Tibial artery (tissue), 4 donors: Measurements from ENCODE around the gene C1orf35.
A peak's percentile ranks its signal among the peaks of the same experiment; 100 is the strongest.
"Not testable (repeated sequence)": the region's sequence is repeated elsewhere in the genome, so short reads cannot be mapped to it uniquely, and the experiment has no call there.

Source experiments
- DNase-seq, 2 donors: peaks; one replicate each; pipeline ENCODE4 v3.0.0-alpha.2; 2019
- H3K27ac ChIP-seq, 2 donors: fragments of 200-600 bp; sonication (generic) in 1 of 2; 1 replicate in 1 of 2; 2 replicates in 1 of 2; pipeline ENCODE4 v1.5.1; 2018 to 2019; ENCODE audit warnings: mild to moderate bottlenecking in 1 of 2
- H3K27me3 ChIP-seq, 2 donors: fragments of 200-600 bp; sonication (generic) in 1 of 2; one replicate each; pipeline versions ENCODE4 v1.5.1 to v1.6.0; 2016 to 2019
- H3K36me3 ChIP-seq, 3 donors: fragments of 200-600 bp; sonication (generic) in 2 of 3; one replicate each; pipeline ENCODE4 v1.5.1; 2016 to 2019; ENCODE audit warnings: mild to moderate bottlenecking in 2 of 3
- H3K4me1 ChIP-seq, 4 donors: fragments of 200-600 bp; sonication (generic) in 2 of 4; 1 replicate in 3 of 4; 2 replicates in 1 of 4; pipeline ENCODE4 v1.5.1; 2016 to 2019
- H3K4me3 ChIP-seq, 2 donors: fragments of 200-600 bp; sonication (generic) in 1 of 2; 1 replicate in 1 of 2; 2 replicates in 1 of 2; pipeline ENCODE4 v1.5.1; 2018 to 2019; ENCODE audit warnings: mild to moderate bottlenecking in 2 of 2
- H3K9me3 ChIP-seq, 3 donors: fragments of 200-600 bp; sonication (generic) in 1 of 3; one replicate each; pipeline ENCODE4 v1.5.1; 2016 to 2019
- CTCF ChIP-seq, 2 experiments: fragments of 200-600 bp in 1 of 2; fragments of 450-650 bp in 1 of 2; IDR thresholded peaks; one replicate each; pipeline ENCODE4 v1.5.1; 2017 to 2019; ENCODE audit warnings: antibody characterized with exemption in 2 of 2, mild to moderate bottlenecking in 1 of 2, moderate library complexity in 1 of 2
- intact Hi-C: fragments of 100-400 bp; cut with DNase I; formaldehyde crosslinking; loops from one replicate; pipeline ENCODE4 v1.15.0; 2023; ENCODE audit warnings: low total_unique reads

The C1orf35 gene

GRCh38 chr1:228120351-228120750 lies 17.2 kb upstream of the C1orf35 start:
- no peak for TF ChIP-seq CTCF (IDR thresholded peaks at IDR 0.05)
- no peaks in the 10 kb centered on the region for H3K27me3 ChIP-seq
- no peaks in the 10 kb centered on the region for H3K9me3 ChIP-seq
- no peak for DNase-seq
- peak overlapping the region in 1 of 2 donors; percentile 20 for H3K27ac ChIP-seq
- peaks cover 0 to 14% (median 3%) of the 10 kb centered on the region in 4 donors for H3K4me1 ChIP-seq
- intact Hi-C loops: no loop called here
- no peaks in the 10 kb centered on the region for H3K36me3 ChIP-seq
- no peak overlapping the region for H3K4me3 ChIP-seq

- Histone ChIP-seq H3K4me1 (peaks cover 0 to 14% (median 3%) of the 10 kb centered on the region in 4 donors), H3K27ac (no peak overlapping the region), H3K27me3 (no peaks in the 10 kb centered on the region), H3K9me3 (no peaks in the 10 kb centered on the region), H3K4me3 (no peak overlapping the region), H3K36me3 (no peaks in the 10 kb centered on the region)
- DNase-seq: no peak
- intact Hi-C loops: no loop called here
- TF ChIP-seq CTCF (IDR thresholded peaks at IDR 0.05): no peak
Observed at GRCh38 chr1:228118040-228118439, 14.9 kb upstream of the C1orf35 start.

GRCh38 chr1:228117335-228117734 lies 14.2 kb upstream of the C1orf35 start:
- Histone ChIP-seq H3K9me3 (no peaks in the 10 kb centered on the region), H3K4me3 (no peak overlapping the region), H3K27ac (no peak overlapping the region), H3K36me3 (no peaks in the 10 kb centered on the region), H3K4me1 (peaks cover 0 to 14% (median 3%) of the 10 kb centered on the region in 4 donors), H3K27me3 (no peaks in the 10 kb centered on the region)
- intact Hi-C loops: no loop called here
- no peak for TF ChIP-seq CTCF (IDR thresholded peaks at IDR 0.05)
- DNase-seq: no peak

- Histone ChIP-seq H3K9me3 (no peaks in the 10 kb centered on the region), H3K36me3 (no peaks in the 10 kb centered on the region), H3K27ac (no peak overlapping the region), H3K27me3 (no peaks in the 10 kb centered on the region), H3K4me3 (no peak overlapping the region), H3K4me1 (peaks cover 0 to 13% (median 5%) of the 10 kb centered on the region in 4 donors)
- DNase-seq: no peak
- intact Hi-C loops: no loop called here
- TF ChIP-seq CTCF (IDR thresholded peaks at IDR 0.05): no peak
Observed at GRCh38 chr1:228114827-228115226, 11.7 kb upstream of the C1orf35 start.

- H3K27ac ChIP-seq: no peak overlapping the region
- TF ChIP-seq CTCF (IDR thresholded peaks at IDR 0.05): no peak
- intact Hi-C loops: no loop called here
Observed at GRCh38 chr1:228112617-228113016, 9.5 kb upstream of the C1orf35 start.

GRCh38 chr1:228112167-228112566 lies 9.0 kb upstream of the C1orf35 start:
- Histone ChIP-seq H3K27ac (no peak overlapping the region), H3K9me3 (no peaks in the 10 kb centered on the region), H3K4me1 (peaks cover 0 to 23% (median 19%) of the 10 kb centered on the region in 4 donors), H3K36me3 (peaks cover 0 to 8% (median 7%) of the 10 kb centered on the region in 3 donors), H3K27me3 (no peaks in the 10 kb centered on the region), H3K4me3 (no peak overlapping the region)
- DNase-seq: no peak
- no peak for TF ChIP-seq CTCF (IDR thresholded peaks at IDR 0.05)
- intact Hi-C loops: no loop called here

More at GRCh38 chr1:228112617-228113016, 9.5 kb upstream of the C1orf35 start:
- no peaks in the 10 kb centered on the region for H3K9me3 ChIP-seq
- no peak overlapping the region for H3K4me3 ChIP-seq
- H3K36me3 ChIP-seq: peaks cover 0 to 3% (median 3%) of the 10 kb centered on the region in 3 donors
- peaks cover 0 to 23% (median 17%) of the 10 kb centered on the region in 4 donors for H3K4me1 ChIP-seq
- no peak for DNase-seq
- no peaks in the 10 kb centered on the region for H3K27me3 ChIP-seq

- H3K27ac ChIP-seq, intact Hi-C loops, DNase-seq, H3K27me3 ChIP-seq, H3K9me3 ChIP-seq, H3K4me3 ChIP-seq: not testable (repeated sequence)
- H3K36me3 ChIP-seq: peaks cover 0 to 16% (median 14%) of the 10 kb centered on the region in 3 donors
- H3K4me1 ChIP-seq: peaks cover 0 to 23% (median 19%) of the 10 kb centered on the region in 4 donors
Observed at GRCh38 chr1:228111315-228111714, 8.2 kb upstream of the C1orf35 start.
